SKM-1 treated with dmso at 0.1 percent for 144 hours (cell line): Measurements from ENCODE around the gene ZNF444.

Experiments
- DNase-seq: peaks from one replicate; lab custom pipeline; 2025; ENCODE audit not compliant: unreplicated experiment; lab: John Stamatoyannopoulos, UW

Gene ZNF444

DNA sequence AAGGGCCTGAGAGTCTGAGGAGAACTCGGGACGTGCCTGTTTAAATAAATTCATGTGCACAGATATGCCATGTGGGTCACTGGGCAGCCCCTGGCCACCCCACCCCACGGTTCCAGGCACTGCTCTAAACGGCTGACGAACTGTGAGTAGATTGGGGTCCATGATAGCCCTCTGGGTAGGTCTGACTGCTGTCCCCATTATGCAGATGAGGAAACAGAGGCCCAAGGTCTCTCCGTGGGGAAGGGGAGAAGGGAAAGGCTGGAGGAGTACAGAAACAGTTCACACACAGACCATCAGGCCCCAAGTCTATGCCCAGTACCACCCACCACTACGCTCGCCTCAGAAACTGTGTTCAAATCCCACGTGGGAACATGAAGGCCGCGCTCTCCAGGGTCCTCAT, 34.1 kb upstream of the ZNF444 start:
- no peak for DNase-seq

DNA sequence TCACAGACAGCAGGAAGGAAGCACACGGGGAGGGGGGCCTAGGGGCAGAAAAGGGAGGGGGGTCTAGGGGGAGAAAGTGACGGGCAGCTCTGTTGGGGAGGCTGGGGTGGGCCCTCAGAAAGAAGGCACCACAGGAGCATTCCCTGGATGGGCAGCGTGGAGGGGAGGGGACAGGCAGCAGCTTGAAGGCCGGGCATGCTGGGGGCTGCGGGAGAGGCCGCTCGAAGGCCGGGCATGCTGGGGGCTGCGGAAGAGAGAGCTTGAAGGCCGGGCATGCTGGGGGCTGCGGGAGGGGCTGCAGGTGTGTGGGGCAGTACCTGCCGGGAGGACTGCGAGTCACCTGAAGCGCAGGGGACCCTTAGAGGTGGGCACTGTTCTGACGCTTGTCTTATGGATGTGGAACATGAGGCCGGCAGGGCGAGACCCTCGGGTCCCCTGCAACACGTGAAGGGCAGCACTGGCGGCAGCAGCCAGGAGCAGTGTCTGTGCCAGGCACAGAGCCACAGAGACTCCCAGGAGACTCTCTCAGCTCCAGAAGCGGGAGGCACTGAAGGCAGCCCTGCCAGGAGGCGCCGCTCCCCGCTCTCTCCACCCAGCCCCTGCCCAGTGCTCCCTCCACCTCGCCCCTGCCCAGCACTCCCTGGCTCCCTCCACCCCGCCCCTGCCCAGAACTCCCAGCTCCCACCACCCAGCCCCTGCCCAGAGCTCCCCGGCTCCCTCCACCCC, 33.3 kb upstream of the ZNF444 start:
- no peak for DNase-seq

DNA sequence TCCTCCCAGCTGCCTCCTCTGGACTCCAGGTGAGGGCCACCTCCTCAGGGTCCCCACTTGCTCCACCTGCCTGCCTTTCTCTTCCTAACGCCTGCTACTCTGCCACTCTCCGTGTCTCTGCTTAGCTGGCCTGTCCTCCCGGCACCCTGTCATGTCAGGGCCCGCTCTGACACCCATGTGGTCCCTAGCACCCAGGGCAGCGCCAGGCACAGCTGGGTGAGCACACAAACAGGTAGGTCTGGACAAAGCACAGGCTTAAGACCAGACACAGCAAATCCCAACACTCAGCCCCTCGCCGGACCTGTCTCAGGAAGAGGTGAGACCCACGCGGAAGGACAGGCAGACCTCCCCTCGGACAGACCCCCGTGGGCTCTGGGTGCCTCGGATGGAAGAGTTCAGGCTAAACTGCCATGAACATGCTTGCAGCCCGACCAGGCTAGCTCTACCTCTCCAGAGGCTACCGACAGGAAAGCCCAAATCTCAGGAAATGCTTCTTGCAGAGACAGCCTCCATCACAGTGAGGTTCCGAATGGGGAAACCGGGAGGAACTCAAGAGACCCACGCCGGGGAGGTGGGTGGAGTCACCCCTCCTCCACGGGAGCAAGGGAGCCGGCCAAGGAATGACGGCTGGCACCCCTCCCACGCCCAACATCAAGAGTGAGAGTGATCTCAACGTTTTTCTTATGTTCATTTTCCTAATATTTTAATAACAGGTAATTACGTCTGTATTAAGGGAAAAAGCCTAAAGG, 32.5 kb upstream of the ZNF444 start:
- no peak for DNase-seq

DNA sequence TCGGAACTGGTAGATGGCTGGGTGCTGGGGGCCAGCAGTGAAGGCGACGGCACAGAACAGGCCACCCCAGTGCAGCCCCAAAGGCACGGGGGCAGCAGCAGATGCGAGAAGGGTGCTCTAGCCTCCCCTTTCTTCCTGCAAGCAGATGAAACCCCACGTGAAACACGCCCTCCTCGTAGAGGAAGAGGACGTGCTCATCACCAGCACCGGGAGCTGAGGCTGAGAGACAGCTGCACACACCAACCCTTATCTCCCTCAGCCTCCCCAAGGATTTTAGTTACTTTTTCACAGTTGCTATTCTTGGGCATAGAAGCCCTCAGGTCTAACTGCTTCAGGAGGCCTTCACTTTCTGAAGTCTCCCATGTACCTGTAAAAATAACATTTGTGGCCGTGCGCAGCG, 31.9 kb upstream of the ZNF444 start:
- no peak for DNase-seq

DNA sequence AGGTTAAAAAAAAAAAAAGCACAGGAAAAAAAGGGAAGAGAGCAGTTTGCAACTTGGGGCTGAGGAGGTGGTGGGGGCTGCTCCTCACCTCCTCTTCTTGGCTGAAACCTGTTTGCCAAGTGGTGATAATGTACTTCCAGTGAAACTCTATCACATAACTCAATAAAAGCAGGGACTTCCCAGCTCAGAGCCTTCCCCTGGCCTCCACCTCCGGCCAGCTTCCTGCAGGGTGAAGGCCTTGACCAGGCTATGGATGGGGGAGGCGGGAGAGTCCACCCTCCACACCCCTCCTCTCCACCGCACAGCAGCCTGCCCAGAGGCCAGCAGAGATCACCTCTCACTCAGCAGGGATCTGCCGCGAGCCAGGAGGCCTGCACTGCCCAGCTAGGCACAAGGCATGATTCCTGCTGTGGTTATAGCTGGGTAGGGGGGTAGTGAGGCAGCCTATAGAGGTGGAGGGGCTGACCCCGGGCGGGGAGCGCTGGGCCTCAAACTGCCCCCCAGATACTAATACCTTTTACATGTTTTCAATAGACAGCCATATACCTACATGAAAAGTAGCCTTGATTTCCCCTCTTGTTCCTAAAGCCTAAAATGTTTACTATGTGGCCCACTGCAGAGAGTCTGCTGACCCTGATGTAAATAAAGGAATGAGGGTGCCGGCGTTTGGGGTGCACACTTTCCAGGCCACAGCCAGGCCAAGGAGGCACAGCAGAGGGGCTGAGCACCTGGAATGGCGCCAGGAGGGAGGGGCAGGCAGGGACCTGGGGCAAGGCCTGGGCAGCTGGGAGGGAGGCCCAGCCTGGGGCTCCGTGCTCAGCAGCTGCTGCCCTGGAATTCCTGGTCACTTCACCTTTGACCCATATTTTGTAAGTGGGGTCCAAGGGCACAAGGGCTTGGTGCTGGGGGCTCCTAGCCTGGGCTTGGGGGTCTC, 30.3 kb upstream of the ZNF444 start:
- no peak for DNase-seq

DNA sequence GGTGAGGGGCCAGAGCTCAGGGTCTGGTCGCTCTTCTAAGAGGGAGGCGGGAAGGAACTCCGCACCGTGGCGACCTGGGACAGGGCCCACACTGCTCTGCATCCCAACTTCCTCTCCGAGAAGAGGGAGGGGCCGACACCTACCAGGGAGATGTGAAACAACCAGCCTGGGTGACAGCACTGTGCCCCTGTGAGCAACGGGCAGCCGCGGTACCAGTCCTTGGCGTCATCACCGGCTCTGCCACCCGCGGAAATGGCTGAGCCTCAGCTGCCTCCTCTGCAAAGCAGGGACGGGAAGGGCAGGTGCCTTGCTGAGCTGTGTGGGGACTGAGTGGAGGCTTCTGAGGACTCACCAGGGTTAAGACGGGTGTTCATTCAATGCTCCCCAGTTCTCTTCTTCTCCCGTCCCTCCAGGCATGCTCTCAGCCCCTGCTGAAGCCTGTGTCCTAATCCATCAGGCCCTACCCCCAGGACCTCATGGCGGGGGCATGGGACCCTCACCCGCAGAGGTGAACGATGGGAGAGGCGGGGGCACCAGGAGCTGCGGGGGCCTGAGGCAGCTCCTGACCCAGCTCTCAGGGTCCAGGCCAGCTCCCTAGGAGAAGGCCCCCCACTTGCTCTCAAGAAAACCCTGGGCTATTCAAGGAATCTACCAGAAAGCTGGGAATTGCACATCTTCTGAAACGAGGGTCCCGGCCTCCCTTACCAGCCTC, 29.3 kb upstream of the ZNF444 start:
- DNase-seq: no peak

DNA sequence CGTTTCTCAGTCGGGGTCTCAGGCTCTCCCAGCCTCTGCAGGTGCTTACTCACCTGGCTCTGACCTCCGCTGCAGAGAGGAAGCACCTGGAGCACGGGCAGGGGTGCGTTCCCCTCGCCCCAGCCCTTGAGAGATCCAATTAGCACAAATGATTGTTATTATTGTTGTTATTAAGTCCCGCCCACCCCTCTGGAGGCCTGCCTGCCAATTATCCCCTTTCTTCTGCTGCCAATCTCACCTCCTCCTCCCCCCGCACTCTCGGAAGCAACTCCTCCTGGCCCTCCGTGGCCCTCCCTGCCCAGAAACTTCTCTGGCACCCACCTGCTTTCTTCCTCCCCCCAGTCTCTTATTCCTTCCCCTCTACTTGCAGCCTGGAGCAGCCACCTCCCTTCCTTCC, 28.8 kb upstream of the ZNF444 start:
- DNase-seq: no peak

DNA sequence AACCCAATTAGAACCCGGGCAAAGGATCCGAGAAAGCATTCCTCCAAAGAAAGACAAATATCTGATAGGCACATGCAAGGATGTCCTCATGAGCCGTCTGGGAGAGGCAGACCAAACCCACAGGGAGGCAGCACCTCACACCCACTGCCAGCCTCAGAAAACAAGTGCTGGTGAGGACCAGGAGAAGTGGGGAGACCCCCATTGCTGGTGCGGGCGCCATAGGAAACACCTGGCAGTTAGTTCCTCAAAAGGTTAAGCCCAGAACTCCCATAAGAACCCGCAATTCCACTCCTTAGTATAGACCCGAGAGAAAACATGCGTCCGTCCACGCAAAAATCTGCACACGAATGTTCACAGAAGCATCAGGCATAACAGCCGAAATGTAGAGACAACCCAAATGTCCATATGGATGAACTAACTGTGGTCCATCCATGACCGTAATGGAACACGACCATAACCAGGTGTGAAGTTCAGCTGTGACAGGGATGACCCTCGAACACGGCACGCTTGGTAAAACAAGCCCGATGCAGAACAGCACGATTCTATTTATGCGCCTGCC, 27.9 kb upstream of the ZNF444 start:
- DNase-seq: no peak

DNA sequence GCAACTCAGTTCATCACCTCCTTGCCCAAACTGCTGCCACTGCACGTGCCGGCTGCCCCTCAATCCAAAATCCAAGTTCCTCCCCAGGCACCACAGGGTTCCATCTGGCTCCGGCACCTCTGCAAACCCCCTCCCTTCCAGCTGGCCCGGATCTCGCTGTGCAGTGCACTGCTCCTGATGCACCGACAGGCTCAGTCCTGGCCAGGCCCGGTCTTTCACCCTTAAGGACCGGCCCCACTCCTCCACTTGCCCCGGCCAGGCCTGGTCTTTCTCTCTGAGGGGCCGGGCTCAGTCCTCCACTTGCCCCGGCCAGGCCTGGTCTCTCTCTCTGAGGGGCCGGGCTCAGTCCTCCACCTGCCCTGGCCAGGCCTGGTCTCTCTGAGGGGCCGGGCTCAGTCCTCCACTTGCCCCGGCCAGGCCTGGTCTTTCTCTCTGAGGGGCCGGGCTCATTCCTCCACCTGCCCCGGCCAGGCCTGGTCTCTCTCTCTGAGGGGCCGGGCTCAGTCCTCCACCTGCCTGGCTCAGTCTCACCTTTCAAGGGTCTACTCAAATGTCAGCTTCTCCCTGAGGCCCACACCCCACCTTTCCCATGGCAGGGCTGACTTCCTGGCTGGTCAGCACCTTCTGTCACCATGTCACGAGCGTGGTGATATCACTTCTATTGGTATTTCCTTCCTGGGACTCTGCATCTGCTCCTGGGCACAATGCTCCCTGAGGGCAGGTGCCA, 26.9 kb upstream of the ZNF444 start:
- no peak for DNase-seq

DNA sequence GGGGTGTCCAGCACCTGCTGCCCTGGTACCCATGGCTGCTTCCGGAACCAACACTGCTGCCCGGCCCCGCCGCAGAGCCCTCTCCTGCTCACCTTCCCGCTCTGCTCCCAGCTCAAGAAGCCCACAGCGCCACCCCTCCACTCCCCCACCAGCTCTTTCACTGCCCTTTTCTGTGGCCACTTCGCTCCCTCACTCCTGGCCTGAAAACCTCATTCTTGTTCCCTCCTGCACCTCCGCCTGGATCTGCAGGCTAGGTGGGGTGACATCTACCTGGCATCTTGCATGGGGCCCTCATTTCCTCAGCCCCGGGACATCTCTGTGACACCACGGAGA, 26.3 kb upstream of the ZNF444 start:
- no peak for DNase-seq

DNA sequence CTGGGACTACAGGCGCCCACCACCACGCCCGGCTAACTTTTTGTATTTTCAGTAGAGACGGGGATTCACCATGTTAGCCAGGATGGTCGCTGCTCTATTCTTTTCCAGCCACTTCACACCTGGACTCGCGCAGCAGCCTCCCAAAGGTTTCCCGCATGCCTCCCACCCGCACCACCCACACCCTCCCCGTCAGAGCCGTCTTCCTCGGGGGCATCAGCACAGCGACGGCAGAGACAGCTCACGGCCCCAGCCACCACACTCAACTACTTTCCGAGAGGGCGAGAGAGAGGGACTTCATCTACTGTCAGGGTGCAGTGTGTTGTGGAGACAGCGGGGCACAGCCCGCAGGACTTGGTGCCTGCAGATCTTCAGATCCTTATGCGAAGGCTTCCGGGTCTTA, 25.6 kb upstream of the ZNF444 start:
- DNase-seq: no peak

DNA sequence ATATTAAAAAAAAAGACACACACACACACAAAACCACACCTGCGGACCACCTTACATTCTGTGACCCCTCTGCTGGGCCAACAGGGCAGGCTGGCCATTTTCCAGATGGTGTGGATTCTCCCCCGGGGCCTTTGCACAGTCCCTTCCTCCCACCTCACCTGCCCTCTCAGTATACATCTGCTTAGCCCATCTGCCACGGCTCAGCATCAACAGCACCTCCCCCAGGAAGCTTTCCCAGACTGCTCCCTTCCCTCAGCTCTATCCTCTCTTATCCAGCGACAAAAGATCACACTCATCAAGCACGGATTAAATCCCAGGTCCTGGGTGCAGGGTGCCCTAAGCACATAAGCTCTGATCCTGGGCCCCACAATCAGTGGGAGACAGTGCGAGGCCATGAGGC, 24.5 kb upstream of the ZNF444 start:
- DNase-seq: no peak

DNA sequence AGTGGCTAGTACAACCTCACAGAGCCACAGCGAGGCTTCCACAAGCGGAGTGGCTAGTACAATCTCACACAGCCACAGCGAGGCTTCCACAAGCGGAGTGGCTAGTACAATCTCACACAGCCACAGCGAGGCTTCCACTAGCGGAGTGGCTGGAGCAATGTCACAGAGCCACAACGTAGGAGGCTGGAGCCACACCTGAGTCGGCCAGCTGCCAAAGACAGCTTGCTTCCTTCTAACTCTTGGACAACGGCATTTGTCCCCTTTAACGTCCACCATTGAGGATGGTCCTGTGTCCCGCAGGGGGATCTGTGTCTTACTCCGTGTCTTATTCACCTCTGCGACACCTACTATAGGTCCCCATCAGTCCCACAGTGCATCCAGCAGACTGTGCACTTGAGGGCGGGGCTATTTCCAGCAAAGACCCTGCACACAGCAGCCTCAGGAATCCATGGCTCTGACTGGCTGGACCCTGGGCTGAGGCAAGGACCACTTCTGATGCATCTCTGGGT, 23.7 kb upstream of the ZNF444 start:
- no peak for DNase-seq

DNA sequence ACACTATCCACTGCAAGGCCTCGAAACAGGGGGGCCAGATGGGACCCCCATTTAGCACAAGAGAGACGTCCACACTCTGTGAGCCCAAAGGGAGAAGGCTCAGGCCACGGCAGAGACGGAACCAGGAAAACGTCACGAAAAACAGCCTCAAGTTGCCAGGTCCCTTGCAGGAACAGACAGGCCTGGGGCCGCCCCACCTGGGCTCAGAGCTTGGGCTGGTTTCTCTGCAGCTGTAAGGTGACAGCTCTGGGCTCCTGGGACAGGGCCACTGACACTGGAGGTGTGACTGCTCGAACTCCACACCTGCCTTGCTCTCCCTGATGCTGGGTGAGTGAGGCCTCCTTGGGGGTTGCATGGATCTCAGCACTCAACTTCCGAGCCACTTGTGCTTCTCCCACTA, 23.2 kb upstream of the ZNF444 start:
- DNase-seq: no peak

DNA sequence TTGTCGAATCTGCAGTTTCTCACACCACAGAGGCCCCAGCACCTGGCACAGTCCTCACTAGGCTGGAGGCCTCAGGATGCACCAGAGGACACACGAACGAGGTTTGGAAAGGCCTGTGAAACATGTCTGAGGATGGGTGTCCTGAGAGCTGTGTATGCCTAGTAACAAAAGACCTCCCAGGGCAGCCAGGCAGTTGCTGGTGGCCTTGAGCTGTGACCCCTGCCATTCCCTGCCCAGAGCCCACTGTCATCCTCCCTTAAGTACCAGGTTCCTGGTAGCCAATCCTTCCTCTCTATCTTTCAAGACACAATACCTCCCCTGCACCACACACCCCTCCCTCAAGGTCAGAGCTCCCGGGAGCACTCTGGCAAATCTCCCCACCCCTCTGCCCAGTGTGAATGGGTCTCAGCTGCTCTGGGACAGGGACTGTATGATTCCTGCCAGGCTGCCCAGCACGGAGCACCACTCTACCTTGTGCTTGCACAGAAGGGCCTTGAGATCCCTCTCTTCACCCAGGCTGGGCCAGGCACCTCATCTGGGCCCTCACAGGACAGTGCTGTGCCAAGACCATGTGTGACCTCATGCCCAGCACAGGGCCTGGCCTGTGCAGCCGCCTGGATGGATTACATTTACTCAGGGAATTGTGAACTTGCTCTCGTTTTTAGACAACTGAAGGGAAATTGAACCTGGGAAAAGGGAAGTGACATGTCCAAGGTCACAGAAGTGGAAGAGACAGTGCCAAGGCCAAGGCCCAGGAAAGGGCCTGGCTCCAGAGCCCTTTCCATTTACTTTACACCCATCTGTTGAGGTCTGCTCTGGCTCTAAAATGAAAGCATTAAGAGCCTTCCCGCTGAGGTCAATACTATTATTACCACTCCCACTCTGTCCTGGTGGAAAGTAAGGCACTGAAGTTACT, 22.2 kb upstream of the ZNF444 start:
- no peak for DNase-seq

DNA sequence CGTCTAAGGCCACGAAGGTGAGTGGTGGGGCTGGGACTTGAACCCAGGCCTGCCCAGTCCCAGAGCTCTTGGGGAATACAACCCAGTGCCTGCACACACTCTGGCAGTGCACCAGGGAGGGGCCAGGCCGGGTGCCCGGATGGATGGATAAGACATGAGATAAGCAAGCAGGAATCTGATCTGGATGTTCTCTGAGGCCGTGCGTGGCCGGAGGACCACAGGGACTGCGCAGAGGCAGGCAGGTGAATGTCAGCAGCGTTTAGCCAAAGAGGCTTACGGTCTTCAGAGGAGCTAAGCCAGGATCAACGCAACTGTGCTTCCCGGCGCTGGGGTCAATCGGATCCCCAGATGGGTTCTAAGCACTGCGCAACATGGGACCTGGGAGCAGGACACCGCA, 21.5 kb upstream of the ZNF444 start:
- DNase-seq: no peak

DNA sequence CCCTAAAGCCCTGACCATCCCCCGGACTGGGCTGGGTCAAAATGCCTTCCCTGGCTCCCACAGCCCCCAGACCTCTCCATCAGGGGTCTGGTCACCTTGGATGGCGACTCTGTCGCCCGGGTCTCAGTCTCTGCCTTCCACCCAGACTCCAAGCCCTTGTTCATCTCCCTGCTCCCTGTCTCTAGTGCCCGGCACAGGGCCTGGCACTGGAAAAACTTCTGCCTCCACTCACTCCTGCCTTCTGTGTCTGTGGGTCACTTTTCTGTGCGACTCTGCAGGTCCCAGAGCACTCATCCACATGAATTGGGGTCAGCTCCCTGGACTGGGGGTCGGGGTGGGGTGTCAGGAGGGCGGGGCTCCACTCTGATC, 21.1 kb upstream of the ZNF444 start:
- DNase-seq: no peak

DNA sequence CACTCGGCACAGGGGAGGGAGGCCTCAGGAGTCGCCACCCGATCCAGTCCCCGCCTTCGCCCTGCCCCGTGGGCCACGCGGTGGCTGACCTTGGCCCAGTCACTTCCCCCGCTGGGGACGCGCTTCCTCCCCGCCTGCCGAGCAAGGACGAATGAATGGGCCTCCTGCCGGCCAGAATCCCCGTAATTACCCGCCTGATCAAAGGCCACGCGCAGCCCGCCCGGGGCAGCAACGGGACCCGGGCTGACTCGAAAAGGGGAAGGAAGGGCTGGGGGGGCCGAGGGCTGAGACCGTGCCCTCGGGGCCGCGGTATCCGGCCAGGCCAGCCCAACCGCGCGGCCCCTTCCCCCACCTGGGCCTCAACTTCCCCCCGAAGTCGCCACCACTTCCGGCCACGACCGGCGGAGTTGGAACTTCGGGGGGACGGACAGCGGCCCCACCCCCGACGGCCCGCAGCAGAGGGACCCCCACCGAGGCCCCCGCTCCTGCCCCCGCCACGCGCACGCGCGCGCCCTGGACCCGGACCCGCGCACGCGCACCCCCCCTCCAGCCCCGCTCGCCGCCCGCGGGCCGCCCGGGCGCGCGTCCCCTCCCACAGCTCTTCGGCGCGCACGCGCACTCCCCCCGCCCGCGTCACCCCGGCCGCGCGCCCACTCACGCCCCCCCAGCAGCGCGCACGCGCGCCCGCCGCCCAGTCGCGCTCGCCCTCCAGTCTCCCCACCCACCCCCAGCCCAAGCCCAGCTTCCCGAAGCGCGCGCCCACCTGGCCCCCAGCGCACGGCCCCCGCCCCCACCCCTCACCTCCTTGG, 20.5 kb upstream of the ZNF444 start:
- peak; percentile 48 for DNase-seq
